Uterus (tissue), 4 donors: Measurements from ENCODE around the gene PIGP. TPM values are rescaled to one million over a fixed set of nuclear protein-coding genes. Genes with fewer than 3 reads are reported as not detected.

Source experiments
- DNase-seq, 2 donors: peaks; one replicate each; pipeline ENCODE4 v3.0.0-alpha.2; 2019 to 2020
- H3K27ac ChIP-seq, 2 donors: fragments of 200-600 bp; sonication (generic); 1 replicate in 1 of 2; 2 replicates in 1 of 2; pipeline ENCODE4 v1.5.1; 2016 to 2018
- H3K27me3 ChIP-seq, 2 donors: fragments of 200-600 bp; sonication (generic); one replicate each; pipeline ENCODE4 v1.5.1; 2018 to 2019; ENCODE audit warnings: control low read depth in 1 of 2
- H3K36me3 ChIP-seq, 2 donors: fragments of 200-600 bp; sonication (generic); one replicate each; pipeline ENCODE4 v1.5.1; 2019; ENCODE audit warnings: control low read depth in 1 of 2
- H3K4me1 ChIP-seq, 2 donors: fragments of 200-600 bp; sonication (generic); one replicate each; pipeline ENCODE4 v1.5.1; 2018 to 2019; ENCODE audit warnings: control low read depth in 1 of 2
- H3K4me3 ChIP-seq, 2 donors: fragments of 200-600 bp; sonication (generic); 1 replicate in 1 of 2; 2 replicates in 1 of 2; pipeline ENCODE4 v1.5.1; 2018 to 2019; ENCODE audit warnings: mild to moderate bottlenecking in 1 of 2
- H3K9me3 ChIP-seq, 2 donors: fragments of 200-600 bp; sonication (generic); one replicate each; pipeline ENCODE4 v1.5.1; 2019; ENCODE audit warnings: control low read depth in 1 of 2
- POLR2A ChIP-seq, 2 donors: fragments of 450-650 bp; IDR thresholded peaks; one replicate each; pipeline ENCODE4 v1.6.1; 2016; ENCODE audit warnings: antibody characterized with exemption in 2 of 2, mild to moderate bottlenecking in 1 of 2, moderate library complexity in 1 of 2
- intact Hi-C: fragments of 100-400 bp; cut with DNase I; formaldehyde crosslinking; loops from one replicate; pipeline ENCODE4 v1.15.1; 2023; ENCODE audit warnings: low total_unique reads
- total RNA-seq, 4 donors: library from RNA; depleted of rRNA in 3 of 4; stranded (reverse); fragments of >200 nt in 3 of 4; gene quantifications; one replicate each; pipeline versions ENCODE4 v1.1.0 to v1.2.4, GENCODE V29; 2014 to 2023
- TF ChIP-seq, protein P1 (sequence below), 4 experiments: fragments of 200-600 bp in 2 of 4; fragments of 450-650 bp in 2 of 4; sonication (generic) in 2 of 4; IDR thresholded peaks; one replicate each; pipeline ENCODE4 v1.5.1; 2016 to 2019; ENCODE audit warnings: antibody characterized with exemption in 4 of 4, mild to moderate bottlenecking in 2 of 4, moderate library complexity in 1 of 4
- donor health status: DM: yes; HTN: yes; CAD: no.

PIGP gene
- total RNA-seq, 4 donors from 2014 or later: 1.8 to 20.1 (median 9.3) TPM

DNA sequence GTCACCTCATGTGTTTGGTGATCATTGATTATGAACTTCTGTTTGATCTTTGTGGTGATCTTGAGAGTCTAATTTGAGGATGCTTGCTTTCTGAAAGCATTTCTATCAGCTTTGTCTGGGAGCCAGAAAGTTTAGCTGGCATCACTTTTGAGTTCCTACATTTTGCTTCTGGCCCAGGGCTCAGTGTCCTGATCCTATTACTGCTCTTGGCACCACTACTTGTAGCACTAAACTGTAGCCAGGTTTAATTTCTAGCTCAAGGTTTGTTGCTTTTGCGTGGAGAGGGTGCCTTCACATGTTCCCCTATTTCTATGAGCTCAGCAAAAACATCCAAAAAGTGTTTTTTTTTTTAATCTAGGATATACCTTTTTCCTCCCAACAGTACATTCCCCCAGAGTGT lies 9.5 kb upstream of the PIGP start:
- H3K27me3 ChIP-seq: no peaks in the 10 kb centered on the region
- H3K4me3 ChIP-seq: no peak overlapping the region
- H3K27ac ChIP-seq: no peak overlapping the region
- no peaks in the 10 kb centered on the region for H3K36me3 ChIP-seq
- intact Hi-C loops: no loop called here
- no peaks in the 10 kb centered on the region for H3K4me1 ChIP-seq
- DNase-seq: no peak
- TF ChIP-seq, protein P1, sequence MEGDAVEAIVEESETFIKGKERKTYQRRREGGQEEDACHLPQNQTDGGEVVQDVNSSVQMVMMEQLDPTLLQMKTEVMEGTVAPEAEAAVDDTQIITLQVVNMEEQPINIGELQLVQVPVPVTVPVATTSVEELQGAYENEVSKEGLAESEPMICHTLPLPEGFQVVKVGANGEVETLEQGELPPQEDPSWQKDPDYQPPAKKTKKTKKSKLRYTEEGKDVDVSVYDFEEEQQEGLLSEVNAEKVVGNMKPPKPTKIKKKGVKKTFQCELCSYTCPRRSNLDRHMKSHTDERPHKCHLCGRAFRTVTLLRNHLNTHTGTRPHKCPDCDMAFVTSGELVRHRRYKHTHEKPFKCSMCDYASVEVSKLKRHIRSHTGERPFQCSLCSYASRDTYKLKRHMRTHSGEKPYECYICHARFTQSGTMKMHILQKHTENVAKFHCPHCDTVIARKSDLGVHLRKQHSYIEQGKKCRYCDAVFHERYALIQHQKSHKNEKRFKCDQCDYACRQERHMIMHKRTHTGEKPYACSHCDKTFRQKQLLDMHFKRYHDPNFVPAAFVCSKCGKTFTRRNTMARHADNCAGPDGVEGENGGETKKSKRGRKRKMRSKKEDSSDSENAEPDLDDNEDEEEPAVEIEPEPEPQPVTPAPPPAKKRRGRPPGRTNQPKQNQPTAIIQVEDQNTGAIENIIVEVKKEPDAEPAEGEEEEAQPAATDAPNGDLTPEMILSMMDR (IDR thresholded peaks at IDR 0.05): no peak
- H3K9me3 ChIP-seq: peaks cover 0 to 3% of the 10 kb centered on the region in 2 donors

DNA sequence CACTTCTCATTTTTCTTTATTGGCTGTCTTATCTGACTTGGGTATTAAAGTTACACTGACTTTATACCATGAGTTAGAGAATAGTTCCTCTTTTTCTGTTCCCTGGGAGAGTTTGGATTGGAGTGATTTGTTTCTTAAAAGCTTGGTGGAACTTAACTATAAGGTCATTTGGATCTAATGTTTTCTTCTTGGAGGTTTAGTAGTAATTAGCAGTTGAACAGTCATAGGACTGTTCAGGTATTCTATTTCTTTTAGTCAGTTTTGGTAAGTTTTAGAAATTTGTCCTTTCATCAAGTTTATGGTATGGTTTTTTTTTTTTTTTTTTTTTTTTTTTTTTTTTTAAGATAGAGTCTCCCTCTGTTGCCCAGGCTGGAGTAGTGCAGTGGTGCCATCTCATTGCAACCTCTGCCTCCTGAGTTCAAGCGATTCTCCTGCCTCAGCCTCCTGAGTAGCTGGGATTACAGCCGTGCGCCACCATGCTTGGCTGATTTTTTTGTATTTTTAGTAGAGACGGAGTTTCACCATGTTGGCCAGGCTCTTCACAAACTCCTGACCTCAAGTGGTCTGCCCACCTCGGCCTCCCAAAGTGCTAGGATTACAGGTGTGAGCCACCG lies 6.4 kb upstream of the PIGP start:
- DNase-seq: no peak
- H3K36me3 ChIP-seq: no peaks in the 10 kb centered on the region
- H3K4me1 ChIP-seq: no peaks in the 10 kb centered on the region
- intact Hi-C loops: no loop called here
- H3K27me3 ChIP-seq: no peaks in the 10 kb centered on the region
- H3K9me3 ChIP-seq: peaks cover 0 to 3% of the 10 kb centered on the region in 2 donors
- no peak overlapping the region for H3K4me3 ChIP-seq
- TF ChIP-seq POLR2A (IDR thresholded peaks at IDR 0.05): no peak
- TF ChIP-seq, protein P1 (IDR thresholded peaks at IDR 0.05): no peak
- no peak overlapping the region for H3K27ac ChIP-seq

DNA sequence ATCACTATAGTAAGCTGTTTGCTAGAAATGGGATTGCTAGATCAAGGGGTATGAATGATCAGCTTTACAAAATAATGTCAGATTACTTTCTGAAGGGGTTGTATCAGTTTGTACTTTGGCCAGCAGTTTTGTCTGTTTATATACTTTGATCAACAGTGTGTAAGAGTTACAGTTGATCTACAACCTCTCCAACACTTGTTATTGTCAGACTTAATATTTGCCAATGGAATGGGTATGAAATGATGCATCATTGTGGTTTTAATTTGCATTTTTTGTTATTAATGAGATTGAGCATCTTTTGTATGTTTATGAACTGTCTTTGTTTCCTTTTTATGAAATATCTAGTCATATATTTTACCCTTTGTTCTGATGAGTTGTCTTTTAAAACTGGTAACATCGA lies 4.5 kb upstream of the PIGP start:
- Histone ChIP-seq H3K36me3 (no peaks in the 10 kb centered on the region), H3K4me1 (no peaks in the 10 kb centered on the region), H3K9me3 (peaks cover 0 to 3% of the 10 kb centered on the region in 2 donors), H3K4me3 (no peak overlapping the region), H3K27me3 (no peaks in the 10 kb centered on the region), H3K27ac (no peak overlapping the region)
- intact Hi-C loops: no loop called here
- no peak for DNase-seq
- TF ChIP-seq, protein P1 (IDR thresholded peaks at IDR 0.05): no peak
- TF ChIP-seq POLR2A (IDR thresholded peaks at IDR 0.05): no peak

DNA sequence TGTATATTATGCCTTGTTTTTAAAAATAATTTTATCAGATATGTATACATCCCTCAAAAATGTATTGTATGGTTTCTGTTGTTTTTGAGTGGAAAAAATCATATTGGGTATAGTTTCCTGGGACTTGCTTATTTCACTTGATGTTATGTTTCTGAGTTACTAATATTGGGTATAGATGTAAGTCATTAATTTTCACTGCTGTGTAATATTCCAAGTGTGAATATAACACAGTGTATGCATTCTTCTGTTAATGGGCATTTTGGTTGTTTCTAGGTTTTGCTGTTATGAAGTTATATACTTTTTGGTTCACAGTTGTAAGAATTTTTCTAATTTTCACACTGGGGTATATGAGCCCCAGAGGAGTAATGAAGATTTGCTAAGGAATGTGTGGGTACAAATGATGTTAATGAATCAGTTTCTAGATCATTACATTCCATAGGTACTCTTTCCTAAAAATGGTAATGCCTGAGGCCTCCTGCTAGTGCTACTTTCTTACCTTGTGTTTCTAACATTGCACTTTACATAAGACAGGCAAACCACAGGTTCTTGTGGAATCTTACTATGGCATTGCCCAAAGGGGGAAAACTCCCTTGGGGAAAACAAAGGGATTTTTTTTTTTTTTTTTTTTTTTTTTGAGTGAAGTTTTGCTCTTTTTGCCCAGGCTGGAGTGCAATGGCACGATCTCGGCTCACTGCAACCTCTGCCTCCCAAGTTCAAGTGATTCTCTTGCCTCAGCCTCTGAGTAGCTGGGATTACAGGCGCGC lies 3.4 kb upstream of the PIGP start:
- no peaks in the 10 kb centered on the region for H3K4me1 ChIP-seq
- no peaks in the 10 kb centered on the region for H3K27me3 ChIP-seq
- DNase-seq: no peak
- H3K36me3 ChIP-seq: no peaks in the 10 kb centered on the region
- H3K4me3 ChIP-seq: no peak overlapping the region
- no peak for TF ChIP-seq POLR2A (IDR thresholded peaks at IDR 0.05)
- TF ChIP-seq, protein P1 (IDR thresholded peaks at IDR 0.05): no peak
- H3K9me3 ChIP-seq: peaks cover 0 to 3% of the 10 kb centered on the region in 2 donors
- intact Hi-C loops: no loop called here
- no peak overlapping the region for H3K27ac ChIP-seq

DNA sequence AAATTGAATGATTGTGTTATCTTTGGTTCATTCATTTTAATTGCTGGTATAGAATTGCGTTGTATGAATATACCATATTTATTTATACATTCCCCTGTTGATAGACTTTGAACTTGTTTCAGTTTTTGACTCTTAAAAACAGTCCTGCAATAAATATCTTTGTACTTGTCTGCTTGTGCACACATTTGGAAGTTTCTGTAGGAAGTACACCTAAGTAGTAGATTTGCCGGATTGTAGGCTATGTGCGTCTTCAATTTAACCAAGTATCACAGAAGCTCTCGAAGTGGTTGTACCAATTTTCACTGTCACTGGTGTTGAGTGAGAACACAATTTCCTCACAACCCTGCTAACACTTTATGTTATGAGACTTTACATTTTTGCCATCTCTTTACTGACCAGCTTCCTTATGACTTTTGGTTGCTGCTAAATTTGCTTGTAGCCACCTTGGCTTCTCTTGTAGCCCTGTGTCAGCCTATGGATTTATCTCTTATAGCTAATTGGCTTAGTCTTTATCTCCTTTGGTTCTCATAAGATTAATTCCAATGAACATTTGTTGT lies 2.4 kb upstream of the PIGP start:
- H3K27ac ChIP-seq: no peak overlapping the region
- no peaks in the 10 kb centered on the region for H3K4me1 ChIP-seq
- H3K9me3 ChIP-seq: peaks cover 0 to 3% of the 10 kb centered on the region in 2 donors
- no peaks in the 10 kb centered on the region for H3K36me3 ChIP-seq
- TF ChIP-seq, protein P1 (IDR thresholded peaks at IDR 0.05): no peak
- TF ChIP-seq POLR2A (IDR thresholded peaks at IDR 0.05): no peak
- H3K4me3 ChIP-seq: no peak overlapping the region
- intact Hi-C loops: no loop called here
- no peak for DNase-seq
- H3K27me3 ChIP-seq: no peaks in the 10 kb centered on the region
